Stimulated activated CD4-positive, alpha-beta T cell treated with anti-CD3 and anti-CD28 coated beads, Interleukin-2, amount 100 ng/mL, for 4 hours (primary cell): ENCODE data around the gene APBA2.

ENCODE experiments used
- DNase-seq: peaks from one replicate; pipeline ENCODE4 v3.0.0-alpha.2; 2020; ENCODE audit warnings: low read depth

The APBA2 gene

DNA sequence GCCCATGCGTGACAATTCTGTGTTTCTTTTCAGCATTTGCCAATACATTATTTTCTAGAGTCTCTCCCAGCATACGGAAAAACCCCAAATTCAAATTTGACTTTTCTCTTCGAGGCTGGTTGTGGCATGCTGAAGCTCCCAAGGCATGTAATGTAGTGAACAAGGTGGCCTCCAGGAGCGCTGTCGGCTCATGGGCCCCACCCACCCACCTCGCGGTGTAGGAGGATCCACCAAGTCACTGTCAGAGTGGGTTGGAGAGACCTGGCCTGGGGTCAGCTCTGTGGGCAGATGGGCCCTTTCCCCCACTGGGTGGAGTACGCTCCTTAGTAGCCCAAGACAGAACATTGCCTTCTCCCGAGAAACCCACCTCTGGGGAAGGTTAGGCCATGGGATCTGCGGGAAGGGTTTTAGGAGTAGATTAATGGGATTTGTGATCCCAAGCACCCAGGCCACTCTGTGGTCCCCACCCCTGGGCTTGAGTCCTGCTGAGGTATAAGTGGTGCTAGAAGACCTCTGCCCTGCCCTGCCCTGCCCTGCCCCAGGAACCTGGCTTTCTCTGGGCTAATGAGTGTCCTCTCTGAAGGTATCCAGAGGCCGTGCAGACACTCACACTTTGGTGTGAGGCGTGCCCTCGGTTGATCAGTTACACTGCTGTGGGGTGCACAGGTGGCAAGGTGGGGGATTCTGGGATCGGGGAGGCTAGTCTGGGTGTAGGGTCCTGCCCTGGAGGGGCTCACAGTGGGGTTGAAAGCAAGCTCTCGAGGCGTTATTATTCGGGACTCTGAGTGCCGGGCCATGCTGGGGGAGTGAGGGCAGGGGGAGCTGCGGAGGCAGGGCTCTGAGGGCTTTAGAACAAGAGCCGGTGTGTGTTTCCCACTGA is 97.9 kb downstream of the APBA2 start:
- no peak for DNase-seq

DNA sequence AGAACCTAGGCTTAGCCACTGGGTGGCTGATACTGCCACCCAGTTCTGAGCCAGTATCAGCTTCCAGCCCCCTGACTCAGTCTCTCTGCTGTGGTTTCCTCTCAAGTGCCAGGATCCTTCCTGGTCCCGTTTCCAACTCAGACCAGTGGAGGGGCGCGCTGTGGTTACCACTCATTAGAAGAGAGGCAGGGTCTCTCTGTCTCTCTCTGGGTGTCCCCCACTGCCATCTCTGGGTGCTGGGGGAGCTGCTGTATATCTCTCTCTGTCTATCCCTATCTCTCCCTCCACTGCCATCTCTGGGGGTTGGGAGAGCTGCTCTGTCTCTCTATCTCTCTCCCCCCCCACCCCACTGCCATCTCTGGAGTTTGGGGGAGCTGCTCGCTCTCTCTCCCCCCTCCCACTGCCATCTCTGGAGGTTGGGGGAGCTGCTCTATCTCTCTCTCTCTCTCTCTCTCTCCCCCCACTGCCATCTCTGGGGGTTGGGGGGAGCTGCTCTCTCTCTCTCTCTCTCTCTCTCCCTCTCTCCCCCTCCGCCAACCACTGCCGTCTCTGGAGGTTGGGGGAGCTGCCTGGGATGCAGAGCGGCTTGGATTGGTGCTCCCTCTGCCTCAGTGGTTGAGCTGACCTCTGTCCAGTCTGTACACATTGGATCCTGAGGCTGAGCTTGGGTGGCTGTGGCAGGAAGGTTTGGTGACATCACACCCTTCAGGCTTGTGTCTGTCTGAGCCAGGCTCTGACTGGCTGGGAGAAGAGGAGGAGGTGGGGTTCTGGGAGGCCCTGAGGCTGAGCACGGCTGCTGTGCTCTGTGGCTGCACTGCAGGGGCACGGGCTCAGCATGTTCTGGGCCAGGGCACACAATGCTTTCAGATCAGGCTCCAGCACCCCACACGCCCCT is 98.9 kb downstream of the APBA2 start:
- DNase-seq, result no peak

DNA sequence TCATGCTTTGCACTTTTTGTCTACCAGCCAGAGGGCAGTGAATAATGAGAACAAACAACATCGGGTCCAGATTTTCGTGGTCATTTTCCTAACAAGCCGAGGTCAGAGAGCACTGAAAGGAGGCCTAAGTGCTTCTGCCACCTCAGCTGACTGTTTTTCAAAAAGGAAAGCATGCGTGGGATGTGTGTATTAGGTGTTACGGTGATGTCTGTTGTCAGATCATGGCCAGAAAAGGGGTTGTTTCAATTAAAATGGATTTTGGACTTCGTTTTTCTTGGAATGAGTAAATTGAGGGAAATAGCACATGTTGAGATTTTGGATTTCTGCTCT is 99.5 kb downstream of the APBA2 start:
- no peak for DNase-seq

DNA sequence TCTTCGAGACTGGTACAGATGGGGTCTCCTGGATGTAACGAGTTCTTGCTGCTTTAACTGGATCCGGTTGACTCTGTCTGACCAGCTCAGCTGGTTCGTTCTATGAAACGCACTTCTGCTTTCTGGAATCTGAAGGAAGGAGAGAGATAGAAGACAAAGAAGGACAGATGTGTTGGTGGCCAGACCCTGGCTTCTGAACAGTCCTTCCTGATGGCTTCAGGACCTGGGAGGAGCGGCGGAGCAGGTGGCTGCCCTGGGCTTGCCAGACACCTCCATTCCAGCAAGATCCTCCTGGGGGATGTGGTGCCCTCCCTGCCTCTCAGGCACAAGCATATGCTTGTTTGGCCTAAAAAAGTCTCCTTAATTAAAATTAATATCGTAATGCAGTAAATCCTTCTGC is 99.9 kb downstream of the APBA2 start:
- DNase-seq, result no peak

DNA sequence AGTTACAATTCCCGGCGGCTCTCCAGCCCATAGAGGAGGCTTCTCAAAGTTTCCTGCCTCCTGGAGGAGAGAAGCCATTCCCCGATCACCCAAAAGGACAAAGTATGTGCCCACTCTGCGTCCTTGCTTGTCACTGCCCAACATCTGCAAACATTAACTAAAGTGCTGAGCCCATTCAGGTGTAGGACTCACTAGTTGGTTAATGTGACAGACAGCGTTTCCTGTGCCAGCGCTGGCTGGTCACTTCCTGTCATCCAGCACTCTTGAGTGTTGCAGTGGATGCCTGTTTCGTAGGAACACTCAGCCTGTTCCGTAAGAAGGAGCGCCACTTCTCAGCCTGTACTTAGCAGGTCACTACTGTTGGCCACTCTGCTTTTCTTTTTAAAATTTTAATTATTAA is 100.3 kb downstream of the APBA2 start:
- no peak for DNase-seq

DNA sequence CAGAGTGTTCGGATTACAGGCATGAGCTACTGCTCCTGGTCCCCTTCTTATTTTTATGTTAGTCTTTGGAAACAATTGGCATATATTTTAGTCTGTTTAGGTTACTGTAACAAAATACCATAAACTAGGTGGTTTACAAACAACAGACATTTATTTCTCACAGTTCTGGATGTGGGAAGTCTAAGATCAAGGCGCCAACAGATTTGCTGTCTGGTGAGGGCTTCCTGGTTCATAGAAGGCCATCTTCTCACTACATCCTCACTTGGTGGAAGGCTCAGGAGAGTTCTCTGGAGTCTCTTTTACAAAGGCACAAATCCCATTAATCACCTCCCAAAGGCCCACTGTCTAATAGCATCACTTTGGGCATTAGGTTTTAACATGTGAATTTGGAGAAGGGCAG is 101.0 kb downstream of the APBA2 start:
- no peak for DNase-seq

DNA sequence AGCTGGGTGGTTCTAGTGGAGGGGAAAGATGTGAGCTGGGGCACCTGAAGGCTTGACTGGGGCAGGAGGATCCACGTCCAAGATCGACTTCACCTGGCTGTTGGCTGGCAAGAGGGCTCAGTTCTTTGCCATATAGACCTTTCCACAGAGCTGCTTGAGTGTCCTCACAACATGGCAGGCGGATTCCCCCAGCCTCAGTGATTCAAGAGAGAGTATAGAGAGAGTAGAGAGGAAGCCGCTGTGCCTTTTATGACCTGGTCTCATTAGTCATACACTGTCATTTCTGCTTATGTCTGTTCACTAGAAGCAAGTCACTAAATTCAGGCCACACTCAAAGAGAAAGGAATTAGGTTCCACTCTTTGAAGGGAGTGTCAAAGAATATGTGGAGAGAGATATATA is 101.6 kb downstream of the APBA2 start:
- DNase-seq, result no peak

DNA sequence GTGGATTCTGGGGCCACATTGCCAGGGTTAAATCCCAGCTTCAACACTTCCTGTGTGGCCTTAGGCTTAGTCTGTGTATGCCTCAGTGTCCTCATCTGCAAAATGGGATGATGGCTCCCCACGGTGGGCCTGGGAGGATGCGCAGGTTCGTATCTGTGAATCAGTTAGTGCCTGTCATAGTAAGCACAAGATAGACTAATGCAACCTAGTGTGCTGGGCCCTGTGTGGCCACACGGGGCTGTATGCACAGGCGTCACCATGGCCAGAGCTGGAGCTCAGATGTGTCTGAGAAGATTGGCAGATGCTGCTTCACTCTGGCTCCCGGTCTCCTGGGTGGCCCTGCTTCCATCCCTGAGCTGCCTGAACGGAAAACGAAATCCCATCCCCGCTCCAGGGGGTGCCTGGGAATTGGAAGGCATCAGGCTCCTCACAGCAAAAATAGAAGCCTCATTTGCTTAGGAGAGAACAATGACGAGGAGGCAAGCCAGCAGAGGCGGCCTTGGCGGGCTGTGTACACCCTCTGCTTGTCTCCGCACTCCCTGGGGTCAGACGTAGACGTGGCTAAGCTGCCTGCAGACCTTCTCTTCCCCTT is 103.6 kb downstream of the APBA2 start:
- no peak for DNase-seq

DNA sequence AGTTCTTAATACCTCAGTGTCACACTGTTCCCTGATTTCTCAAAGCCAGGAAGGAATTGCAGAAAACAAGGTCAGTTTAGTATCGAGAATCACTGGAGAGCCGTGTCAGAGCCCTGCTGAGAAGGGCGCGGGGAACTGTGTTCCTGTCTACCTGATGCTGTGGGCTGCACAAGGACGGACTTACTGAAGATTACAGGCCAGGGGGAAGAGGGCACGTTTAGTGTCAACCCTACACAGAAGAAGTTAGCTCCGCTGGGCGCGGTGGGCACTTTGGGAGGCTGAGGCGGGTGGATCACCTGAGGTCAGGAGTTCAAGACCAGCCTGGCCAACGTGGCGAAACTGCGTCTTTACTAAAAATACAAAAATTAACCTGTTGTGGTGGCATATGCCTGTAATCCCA is 104.1 kb downstream of the APBA2 start:
- no peak for DNase-seq

DNA sequence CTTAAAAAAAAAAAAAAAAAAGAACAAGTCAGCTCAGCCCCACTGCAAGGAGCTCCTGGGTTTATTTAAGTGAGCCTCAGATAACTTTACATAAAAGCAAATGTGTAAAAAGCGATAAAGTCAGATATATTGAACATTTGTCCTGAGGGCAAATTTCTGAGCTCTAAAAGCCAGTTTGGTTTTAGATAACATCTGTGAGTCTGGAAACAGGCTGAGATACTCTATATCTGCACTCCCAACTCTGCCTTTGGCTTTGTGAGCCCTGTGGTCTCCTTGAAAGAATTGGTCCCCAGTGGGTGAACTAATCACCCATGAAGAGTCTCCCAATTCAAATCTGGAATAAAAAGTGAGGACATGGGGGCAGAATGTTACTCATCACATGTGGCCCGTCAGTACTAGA is 104.6 kb downstream of the APBA2 start:
- no peak for DNase-seq

DNA sequence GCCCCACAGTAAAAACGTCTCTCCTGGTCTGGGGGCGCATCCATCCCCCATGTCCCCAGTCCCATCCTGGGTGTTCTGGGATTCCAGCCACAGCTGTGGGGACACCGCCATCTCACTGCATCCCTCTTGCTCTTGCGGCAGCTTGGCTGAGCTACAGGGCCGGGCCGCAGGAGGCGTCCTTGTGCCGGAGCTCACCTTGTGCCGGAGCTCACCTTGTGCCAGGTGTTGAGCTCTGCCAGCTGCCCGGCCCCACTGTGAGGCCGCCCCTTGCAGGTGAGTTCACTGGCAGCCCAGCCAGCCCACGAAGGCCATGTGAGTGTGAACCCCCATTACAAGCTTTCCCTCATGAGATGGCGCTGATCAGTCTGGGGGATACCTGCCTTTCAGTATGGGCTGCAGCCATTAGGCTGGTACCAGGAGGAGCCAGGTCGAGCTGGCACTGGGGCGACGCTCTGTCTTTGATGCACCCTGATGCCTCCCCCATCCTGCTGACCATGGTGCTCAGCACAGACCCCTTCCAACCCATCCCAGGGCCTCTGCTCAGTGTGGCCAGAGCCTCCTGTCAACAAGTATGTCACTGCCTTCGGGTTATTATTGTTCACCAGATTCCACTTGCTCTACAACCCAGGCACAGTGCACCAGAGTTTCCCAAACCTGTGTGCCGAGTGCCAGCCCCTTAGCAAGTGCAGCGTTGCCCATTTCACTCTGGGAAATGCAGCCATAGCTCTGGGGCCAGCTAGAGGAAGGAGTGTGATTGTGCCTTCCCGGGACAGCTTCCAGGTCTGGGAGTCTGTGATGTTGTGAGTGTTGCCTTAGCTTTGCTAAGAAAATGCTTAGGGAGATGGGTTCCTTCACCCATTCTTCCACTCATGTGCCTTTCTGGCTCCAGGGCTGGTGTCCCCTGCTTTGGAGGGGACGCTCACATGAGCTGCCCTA is 105.7 kb downstream of the APBA2 start:
- DNase-seq, result no peak

DNA sequence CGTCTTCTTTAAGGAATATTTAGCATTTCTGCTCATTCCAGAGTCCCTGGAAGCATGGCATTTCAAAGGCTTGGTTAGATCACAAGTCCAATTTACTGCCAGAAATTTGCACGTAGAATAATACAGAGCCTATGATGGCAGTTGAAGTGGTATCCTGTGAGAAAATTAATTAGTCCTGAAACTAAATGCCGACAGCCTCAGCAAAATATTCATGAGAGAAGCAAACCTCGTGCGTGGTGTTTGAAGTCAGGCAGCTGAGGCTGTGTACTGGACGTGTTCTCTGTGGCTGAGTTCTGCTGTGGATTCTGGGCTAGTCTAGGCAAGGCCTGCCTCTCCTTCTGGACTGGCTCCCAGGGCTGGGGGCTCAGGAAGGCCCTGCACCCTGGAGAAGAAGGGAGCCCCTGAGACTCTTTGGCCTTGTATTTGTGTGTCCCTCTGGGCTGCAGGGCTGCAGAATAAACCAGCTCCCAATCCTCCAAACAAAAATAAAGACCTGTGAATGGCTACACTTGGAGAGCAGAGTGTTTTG is 106.6 kb downstream of the APBA2 start:
- DNase-seq, result no peak

DNA sequence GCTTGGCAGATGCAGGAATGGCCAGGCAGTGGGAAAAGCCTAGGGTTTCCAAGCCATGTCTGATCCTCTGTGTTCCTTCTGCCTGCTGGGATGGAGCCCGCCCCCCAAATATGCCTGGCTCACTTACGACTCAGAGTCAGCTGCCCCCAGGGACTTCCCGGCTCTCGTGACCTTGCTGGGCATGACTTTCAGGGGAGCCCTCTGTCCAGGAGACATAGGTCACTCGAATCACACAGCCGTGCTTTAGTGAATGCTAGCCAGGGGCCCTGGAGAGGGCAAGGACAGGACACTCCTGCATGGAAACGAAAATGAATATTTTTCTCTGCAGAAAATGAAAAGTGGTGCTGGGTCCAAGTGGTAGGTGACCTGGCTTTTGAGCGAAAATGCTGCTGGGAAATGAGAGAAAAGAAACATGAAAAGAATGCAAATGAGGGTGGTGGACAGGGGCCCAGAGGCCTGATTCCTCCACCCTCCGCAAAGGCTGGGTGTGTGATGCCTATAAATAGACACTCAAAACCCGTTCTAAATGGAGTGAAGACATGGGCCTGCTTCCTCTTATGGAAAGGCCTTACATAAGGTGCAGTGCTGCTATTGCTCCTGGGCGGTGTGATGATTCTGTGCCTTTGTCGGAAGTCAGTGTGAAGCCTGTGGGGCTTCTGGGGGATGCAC is 107.4 kb downstream of the APBA2 start:
- no peak for DNase-seq

DNA sequence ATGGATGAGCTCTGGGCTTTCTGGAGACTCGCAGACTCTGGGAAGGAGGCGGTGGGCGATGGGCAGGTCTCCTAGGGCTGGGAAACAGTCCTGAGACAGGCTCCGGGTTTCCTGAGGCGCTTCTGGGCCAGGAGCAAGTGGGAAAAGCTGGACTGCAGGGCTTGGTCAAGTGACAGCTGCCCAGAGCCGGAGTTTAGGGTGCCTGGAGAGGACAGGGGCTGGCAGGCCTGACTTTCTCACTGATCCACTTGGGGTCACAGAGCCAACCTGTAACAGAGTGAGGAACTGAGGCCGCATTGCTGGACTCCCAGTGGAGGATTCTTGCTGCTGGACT is 107.9 kb downstream of the APBA2 start:
- DNase-seq, result no peak

DNA sequence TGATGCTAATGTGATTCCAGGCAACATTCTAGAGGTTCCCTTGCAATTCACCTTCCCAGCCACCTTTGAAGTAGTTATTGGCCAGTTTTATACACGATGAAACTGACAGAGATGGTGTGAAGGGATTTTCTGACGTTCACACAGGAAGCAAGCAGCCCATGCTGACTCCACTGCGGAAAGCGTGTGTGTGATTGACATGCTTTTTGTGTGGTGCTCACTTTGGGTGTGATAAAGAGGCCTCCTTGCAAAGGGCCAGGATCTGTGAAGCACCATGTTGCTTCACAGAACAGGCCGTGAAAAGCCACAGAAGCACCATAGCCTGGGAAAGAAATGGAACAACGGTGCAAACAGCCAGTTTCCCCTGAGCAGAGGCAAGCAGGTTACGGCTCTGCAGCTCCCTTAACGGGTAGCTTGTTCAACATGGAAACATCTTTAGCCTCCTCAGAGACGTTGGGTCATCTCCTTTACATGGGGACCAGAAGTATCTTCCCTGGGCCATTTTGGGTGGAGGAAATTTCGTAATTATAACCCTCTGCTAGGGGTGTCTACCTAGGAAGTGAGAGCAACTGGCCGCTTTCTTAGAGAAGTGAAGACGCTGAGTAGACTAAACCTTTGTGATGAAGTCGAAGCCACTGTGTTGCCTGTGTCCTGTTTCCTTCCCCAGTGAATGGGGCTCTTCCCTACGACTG is 108.5 kb downstream of the APBA2 start:
- peak; percentile 24 for DNase-seq

DNA sequence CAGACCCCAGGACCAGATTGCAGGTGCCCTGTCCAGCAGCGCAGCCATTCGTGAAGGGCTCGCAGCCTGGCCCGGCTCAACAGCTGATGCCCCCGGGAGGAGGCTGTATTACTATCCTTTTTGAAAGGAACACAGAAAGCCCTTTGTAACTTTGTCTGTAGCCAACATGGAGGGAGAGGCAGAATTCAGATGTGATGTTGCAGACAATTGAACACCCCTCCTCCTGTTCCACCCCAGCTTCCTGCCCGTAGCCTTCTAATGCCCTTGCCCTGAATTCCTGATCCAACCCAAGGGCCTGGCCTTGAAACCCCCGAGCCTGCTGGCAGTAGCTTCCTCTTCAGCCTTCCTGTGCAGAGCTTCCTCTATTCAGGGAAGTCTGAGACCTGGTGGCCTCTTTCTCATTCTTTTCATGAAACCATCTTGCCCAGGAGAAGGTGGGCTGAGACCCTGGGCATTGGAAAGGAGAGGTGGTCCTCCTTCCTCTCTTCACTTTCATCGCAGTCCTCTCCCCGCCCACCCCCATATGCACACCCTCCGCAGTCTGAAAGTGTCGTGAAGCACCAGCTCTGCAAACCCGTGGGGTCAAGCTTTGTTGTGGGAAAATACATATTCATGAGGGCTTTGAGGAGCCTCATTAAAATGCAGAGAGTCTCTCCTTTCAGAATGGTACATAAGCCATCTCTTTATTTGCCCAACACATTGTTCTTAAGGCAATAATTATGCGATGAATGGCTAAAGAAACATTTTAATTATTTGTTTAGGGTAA is 109.2 kb downstream of the APBA2 start:
- no peak for DNase-seq

DNA sequence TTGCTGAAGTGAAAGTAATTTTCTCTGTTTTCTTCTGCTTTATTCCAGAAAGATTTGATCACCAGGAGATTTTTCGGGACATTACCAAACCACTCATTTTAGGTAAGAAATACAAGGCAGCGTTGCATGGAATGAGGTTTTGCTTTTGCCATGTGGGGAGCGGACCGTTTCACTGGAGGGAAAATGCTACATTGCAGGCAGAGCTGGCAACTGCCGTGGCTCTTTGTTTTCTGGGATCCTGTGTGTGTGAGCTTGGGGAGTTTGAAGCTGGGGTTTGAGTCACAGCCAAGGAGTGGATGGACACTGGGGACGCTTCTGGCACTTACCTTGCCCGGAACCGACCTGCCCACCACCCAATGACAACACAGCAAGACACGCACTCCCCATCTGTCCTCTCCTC is 109.9 kb downstream of the APBA2 start:
- DNase-seq, result no peak

DNA sequence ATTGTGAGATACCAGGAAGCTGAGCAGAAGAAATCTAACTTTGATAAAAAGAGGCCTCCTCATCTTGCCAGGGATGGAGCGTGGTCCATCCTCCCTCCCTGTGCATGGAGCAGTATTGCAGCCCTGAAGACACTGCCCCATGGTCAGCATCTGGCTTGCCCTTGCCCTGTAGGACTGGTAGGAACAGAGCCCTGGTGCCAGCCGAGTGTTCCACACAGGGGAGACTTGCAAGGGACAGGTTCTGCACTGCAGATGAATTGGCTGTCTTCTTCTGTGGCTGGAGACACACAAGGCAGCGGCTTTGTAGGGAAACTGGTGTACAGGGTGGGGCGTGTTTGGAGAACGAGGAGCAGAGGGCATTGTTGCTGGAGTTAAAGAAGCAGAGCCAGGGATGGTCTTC is 110.5 kb downstream of the APBA2 start:
- no peak for DNase-seq

DNA sequence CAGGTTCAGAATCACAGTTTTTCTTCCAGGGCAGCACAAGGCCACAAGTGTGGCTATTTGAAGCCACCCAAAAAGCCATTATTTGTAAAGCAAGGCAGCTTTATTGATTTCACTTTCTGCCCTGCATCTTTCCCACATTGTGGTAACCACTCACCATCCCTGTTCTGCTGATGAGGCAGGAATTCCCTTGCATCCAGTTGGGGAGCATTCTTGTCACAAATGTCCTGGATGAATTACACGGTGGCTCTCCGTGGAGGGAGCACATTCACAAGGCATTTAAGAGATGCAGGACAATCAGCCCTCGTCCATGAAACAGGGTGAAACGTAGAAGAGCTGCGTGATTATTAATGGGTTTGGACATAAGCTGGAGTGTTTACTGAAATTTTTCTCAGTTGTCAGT is 111.2 kb downstream of the APBA2 start:
- no peak for DNase-seq

DNA sequence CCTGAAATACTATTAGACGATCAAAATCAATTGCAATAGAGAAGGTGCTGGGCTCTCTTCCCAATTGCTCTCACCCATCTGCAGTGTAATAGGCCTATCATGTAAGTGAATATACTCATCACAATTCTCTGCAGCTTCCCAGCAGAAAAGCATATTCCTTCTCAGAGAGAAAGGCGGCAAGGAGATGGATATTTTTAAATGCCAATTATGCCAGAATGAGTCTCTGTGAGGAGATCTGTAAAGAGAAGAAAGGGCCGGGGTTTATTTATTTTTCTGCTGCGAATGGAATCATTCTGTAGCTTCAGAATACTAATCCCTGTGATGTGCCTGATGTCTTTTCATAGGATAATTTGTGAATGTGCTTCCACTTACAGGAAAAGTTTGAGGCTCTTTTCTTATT is 112.0 kb downstream of the APBA2 start:
- no peak for DNase-seq
